Measurements from ENCODE around the gene RIT2.

Gene RIT2

GRCh38 chr18:43115076-43115921 lies at the start of gene RIT2:
Gene RIT2 (minus strand): TSS chr18:43115685.
- no peak for DNase-seq

GRCh38 chr18:43161528-43161927 lies 46.0 kb upstream of the RIT2 start:
- no peak for DNase-seq

GRCh38 chr18:43160509-43160908 lies 45.0 kb upstream of the RIT2 start:
- no peak for DNase-seq

GRCh38 chr18:43159926-43160325 lies 44.4 kb upstream of the RIT2 start:
- no peak for DNase-seq

GRCh38 chr18:43159086-43159770 lies 43.7 kb upstream of the RIT2 start:
- DNase-seq = no peak

GRCh38 chr18:43158381-43158780 lies 42.9 kb upstream of the RIT2 start:
- no peak for DNase-seq

- no peak for DNase-seq
Measured at GRCh38 chr18:43155842-43156241, 40.4 kb upstream of the RIT2 start.

GRCh38 chr18:43148231-43148630 lies 32.7 kb upstream of the RIT2 start:
- DNase-seq = no peak

GRCh38 chr18:43141208-43141607 lies 25.7 kb upstream of the RIT2 start:
- DNase-seq = no peak

GRCh38 chr18:43139288-43139946 lies 23.9 kb upstream of the RIT2 start:
- DNase-seq = no peak

GRCh38 chr18:43134876-43135275 lies 19.4 kb upstream of the RIT2 start:
- DNase-seq = no peak

- no peak for DNase-seq
Measured at GRCh38 chr18:43130716-43131260, 15.3 kb upstream of the RIT2 start.

- DNase-seq = no peak
Measured at GRCh38 chr18:43129946-43130524, 14.6 kb upstream of the RIT2 start.

GRCh38 chr18:43125471-43125870 lies 10.0 kb upstream of the RIT2 start:
- no peak for DNase-seq

GRCh38 chr18:43122955-43123354 lies 7.5 kb upstream of the RIT2 start:
- DNase-seq = no peak

- DNase-seq = no peak
Measured at GRCh38 chr18:43116699-43117294, 1.3 kb upstream of the RIT2 start.

- no peak for DNase-seq
Measured at GRCh38 chr18:43113220-43113895, 2.1 kb downstream of the RIT2 start.

- DNase-seq = no peak
Measured at GRCh38 chr18:43108882-43109281, 6.6 kb downstream of the RIT2 start.

GRCh38 chr18:43108469-43108868 lies 7.0 kb downstream of the RIT2 start:
- DNase-seq = no peak

GRCh38 chr18:43093646-43094045 lies 21.8 kb downstream of the RIT2 start:
- DNase-seq = no peak

GRCh38 chr18:43092539-43092938 lies 22.9 kb downstream of the RIT2 start:
- DNase-seq = no peak

- DNase-seq = no peak
Measured at GRCh38 chr18:43081396-43081795, 34.1 kb downstream of the RIT2 start.

Data from hematopoietic multipotent progenitor cell treated with erythropoietin and hydrocortisone succinate and interleukin-3 and kit ligand, for 8 days (in vitro differentiated cells).